AG04449 (cell line): Measurements from ENCODE around the gene HS6ST3.

ENCODE experiments used
- CTCF ChIA-PET: fragments of 350-600 bp; formaldehyde crosslinking; extraction: SDS; loops from one replicate; lab custom pipeline; 2021; ENCODE audit warnings: antibody characterized with exemption; lab: Yijun Ruan, JAX
- POLR2A ChIA-PET: fragments of 400-600, 350-600 bp; formaldehyde crosslinking; extraction: SDS; loops from one replicate; lab custom pipeline; 2020; ENCODE audit warnings: antibody characterized with exemption, inconsistent platforms; lab: Yijun Ruan, JAX
- DNase-seq: peaks from one replicate; pipeline ENCODE4 v3.0.0-alpha.2; 2010; ENCODE audit warnings: low read depth, low spot score
- H3K4me3 ChIP-seq: 2 replicates; pipeline ENCODE4 v1.5.1; 2011; ENCODE audit warnings: low read depth, mild to moderate bottlenecking, control low read depth, low read length
- TF ChIP-seq, protein P1 (sequence below): IDR thresholded peaks from one replicate; pipeline ENCODE4 v1.5.1; 2011; ENCODE audit warnings: mild to moderate bottlenecking, moderate library complexity, low read length, control low read depth, inconsistent platforms; ENCODE audit not compliant: insufficient read depth; ENCODE audit errors: missing control alignments

Gene HS6ST3

DNA sequence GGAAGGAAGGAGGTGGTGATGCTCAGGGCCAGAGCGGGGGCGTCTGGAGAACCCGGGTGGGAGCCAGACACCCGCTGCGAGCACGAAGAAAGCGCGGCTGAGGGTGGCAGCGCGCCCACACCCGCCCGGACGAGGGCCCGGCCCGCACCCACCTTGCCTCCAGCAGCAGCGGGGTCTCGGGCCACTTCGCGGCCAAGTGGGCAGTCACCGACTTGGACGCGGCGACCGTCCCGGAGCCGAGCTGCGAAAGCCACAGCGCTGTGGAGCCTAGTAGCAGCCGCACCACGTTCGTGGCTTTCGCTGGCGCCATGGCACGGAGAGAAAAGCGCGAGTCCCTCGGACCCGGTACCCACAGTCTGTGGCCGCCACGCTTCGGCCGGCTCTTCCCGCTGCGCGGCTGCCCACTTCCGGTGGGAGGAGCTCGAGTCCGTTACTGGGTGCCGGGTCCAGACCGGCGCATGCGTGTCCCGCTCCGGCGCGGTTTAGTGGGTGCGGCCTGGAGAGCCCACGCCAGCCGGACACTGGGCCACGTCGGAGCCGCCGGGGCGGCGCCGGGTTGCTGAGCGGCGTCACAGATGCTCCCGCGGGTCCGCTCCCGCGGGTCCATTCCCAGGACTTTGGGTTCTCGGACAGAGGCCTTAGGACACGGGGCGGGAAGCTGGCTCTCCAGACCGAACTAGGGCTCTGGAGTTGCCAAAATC is 36.8 kb upstream of the HS6ST3 start, which contains the start of gene UGGT2:
Gene UGGT2, minus strand, starts transcription at position 399 of the 701 bp plus-strand sequence. Its CDS starts 89 bp downstream, at position 310.
- POLR2A ChIA-PET: interaction anchor here (1.0 to 1.4 kb wide), 2 partner anchors 19 to 26 kb away, joined by 3 to 5 read pairs; no protein-coding TSS in a partner anchor
- CTCF ChIA-PET: interaction anchor here (0.8 to 1.7 kb wide), 5 partner anchors 9 to 765 kb away, joined by 3 to 9 read pairs (median 4); no protein-coding TSS in a partner anchor
- peak; percentile 57 for DNase-seq
- H3K4me3 ChIP-seq: peak within 1 kb of the TSS; percentile 99
- TF ChIP-seq, protein P1, sequence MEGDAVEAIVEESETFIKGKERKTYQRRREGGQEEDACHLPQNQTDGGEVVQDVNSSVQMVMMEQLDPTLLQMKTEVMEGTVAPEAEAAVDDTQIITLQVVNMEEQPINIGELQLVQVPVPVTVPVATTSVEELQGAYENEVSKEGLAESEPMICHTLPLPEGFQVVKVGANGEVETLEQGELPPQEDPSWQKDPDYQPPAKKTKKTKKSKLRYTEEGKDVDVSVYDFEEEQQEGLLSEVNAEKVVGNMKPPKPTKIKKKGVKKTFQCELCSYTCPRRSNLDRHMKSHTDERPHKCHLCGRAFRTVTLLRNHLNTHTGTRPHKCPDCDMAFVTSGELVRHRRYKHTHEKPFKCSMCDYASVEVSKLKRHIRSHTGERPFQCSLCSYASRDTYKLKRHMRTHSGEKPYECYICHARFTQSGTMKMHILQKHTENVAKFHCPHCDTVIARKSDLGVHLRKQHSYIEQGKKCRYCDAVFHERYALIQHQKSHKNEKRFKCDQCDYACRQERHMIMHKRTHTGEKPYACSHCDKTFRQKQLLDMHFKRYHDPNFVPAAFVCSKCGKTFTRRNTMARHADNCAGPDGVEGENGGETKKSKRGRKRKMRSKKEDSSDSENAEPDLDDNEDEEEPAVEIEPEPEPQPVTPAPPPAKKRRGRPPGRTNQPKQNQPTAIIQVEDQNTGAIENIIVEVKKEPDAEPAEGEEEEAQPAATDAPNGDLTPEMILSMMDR: no peak

DNA sequence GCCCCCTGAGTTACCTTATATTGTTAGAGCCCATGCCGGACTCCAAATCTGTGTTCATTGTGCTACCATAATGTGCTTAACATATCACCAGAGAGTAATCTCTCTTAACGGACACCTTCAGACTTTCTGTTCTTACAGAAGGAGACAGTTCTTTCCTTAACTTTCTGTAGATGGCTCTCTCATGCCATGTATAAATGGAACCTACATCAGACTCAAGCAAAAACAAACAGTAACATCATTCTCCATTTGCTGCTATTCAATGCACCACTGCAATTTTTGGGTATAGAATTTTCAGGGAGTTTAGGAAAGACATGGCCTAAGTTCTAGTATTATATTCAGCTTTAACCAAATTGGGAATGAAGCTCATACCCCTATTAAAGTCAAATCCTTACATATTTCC is 24.1 kb upstream of the HS6ST3 start:
- H3K4me3 ChIP-seq: no peak overlapping the region
- ChIA-PET CTCF (interaction anchor here (2.0 kb wide), 1 partner anchor 10 kb away, joined by 8 read pairs; no protein-coding TSS in a partner anchor), POLR2A (no interaction called here)
- DNase-seq: no peak
- TF ChIP-seq, protein P1: no peak

DNA sequence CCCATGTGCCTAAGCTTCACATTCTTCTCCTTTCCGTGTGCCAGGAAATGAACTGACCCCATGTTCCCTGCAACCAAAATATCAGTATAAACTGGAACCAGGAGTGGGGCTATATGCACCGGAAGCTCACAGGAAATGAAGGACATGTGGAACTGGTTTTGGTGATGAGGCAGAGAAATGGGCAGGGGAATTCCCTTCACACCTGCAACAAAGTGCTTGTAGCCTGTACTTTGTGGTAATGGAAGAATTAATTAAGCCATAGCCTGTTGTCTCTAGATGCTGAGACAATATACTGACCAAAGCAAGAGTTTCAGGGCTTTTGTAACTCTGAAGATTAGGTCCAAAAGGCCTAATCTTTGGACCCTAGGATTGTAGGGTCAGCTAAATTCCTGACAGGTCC is 21.2 kb upstream of the HS6ST3 start:
- no peak overlapping the region for H3K4me3 ChIP-seq
- CTCF ChIA-PET: interaction anchor here (2.2 kb wide), 1 partner anchor 11 kb away, joined by 11 read pairs; no protein-coding TSS in a partner anchor
- POLR2A ChIA-PET: no interaction called here
- DNase-seq: no peak
- TF ChIP-seq, protein P1: no peak

DNA sequence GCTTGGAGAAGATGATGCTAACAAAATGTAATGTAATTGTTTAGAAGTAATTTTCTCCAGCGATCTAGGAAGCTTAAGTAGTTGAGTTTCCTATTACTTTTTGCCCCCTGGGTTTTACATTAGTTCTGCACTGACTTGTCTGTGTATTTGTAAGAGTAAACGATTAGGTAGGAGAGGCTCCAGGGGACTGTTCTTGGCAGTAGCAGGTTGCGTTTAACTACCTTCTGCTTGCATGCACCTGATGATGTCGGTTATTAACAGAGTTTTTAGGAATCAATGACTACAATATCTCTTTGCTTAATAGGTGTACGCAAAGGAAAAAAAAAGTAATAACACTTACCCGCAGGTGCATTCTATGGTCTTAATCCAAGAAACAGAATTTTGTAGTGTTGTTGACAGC is 18.4 kb upstream of the HS6ST3 start:
- no peak for DNase-seq
- ChIA-PET CTCF (interaction anchor here (1.0 to 1.3 kb wide), 2 partner anchors 10 to 14 kb away, joined by 3 to 5 read pairs; no protein-coding TSS in a partner anchor), POLR2A (no interaction called here)
- TF ChIP-seq, protein P1: no peak
- H3K4me3 ChIP-seq: no peak overlapping the region

DNA sequence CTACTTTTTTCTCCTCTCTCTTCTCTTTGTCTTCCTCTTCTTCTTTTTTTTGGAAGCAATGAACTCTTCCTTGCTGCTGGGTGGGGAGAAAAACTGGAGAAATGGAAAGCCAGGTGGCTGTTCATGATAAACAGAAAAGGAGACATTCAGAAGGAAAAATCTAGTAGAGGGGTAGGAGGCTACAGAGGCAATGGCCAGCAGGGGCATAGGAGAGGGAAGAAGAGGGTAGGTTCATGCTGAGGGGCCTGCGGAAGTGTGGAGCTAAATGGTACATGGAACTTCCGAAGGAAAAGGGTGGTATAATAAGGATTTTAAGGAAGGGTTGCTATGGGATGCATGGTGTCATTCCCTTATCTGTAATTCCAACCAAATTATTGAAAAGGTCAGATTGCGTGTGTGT is 17.5 kb upstream of the HS6ST3 start:
- no peak overlapping the region for H3K4me3 ChIP-seq
- ChIA-PET CTCF (no interaction called here), POLR2A (no interaction called here)
- DNase-seq: no peak
- TF ChIP-seq, protein P1: no peak

DNA sequence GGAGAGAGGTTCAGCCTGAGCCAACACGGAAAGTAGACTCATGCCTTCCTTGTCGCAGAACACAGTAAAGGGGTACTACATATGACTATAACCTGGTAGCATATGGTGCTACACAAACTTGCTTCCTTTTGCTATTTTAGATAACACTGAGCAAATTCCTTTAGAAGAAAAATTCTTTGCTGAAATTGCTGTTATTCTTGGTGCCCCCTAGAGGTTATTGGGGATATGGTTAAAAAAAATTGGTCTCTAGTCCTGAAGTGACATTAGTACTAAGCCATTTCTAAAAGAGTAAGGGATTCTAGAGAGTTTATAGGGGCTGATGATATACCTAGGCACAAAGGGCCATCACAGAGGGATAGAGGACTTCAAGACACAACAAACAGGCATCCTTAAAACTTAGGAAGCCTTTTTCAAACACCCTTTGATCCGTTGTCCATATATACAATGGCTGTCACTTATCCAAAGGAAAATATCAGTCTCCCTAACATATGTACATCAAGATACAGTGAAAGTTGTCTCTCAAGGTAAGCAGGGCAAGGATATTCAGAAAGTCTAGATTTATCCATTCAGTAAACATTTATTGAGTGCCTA is 13.9 kb upstream of the HS6ST3 start:
- POLR2A ChIA-PET: no interaction called here
- H3K4me3 ChIP-seq: no peak overlapping the region
- TF ChIP-seq, protein P1: peak; percentile 35
- CTCF ChIA-PET: interaction anchor here (1.0 to 1.7 kb wide), 5 partner anchors 9 to 56 kb away, joined by 3 to 10 read pairs (median 7); no protein-coding TSS in a partner anchor
- DNase-seq: no peak
